ENCODE results near the gene CD6.
"Not testable (repeated sequence)": the region's sequence is repeated elsewhere in the genome, so short reads cannot be mapped to it uniquely, and the experiment has no call there.

The CD6 gene

DNA sequence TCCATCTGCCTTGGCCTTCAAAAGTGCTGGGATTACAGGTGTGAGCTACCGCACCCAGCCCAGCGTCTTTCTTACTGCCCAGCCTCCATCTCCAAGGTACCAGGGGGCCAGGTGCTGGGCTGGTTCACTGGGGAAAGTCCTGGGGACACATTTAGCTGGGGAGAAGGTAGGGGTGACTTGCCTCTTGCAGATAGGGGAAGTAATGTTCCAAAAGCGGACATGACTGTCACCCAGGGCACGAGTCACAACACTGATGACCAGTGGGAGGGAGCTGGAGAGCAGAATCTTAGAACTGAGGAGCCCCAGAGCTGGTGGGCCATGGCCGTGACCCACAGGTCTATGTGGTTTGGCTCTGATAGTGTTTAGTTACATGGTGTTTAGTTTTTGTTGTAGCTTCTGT is 17.1 kb upstream of the CD6 start:
- DNase-seq, result no peak

DNA sequence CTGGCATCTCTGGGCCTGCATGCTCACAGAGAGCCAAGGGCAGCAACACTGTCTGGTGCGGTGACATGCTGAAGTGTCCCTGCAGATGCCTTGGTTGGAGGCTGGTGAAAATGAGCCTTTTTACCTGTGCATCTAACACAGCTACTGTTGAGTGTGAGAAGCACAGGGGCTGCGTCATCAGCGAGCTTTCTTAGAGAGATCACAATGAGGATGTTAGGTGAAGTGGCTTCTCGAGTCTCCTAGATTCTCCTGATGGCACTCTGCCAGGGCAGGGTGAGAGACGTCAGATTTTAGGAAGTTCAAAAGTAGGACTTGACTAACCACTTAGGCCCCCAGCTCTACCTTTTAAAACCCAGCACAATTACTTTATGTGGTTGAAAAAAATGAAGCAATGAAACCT is 15.9 kb upstream of the CD6 start:
- no peak for DNase-seq

DNA sequence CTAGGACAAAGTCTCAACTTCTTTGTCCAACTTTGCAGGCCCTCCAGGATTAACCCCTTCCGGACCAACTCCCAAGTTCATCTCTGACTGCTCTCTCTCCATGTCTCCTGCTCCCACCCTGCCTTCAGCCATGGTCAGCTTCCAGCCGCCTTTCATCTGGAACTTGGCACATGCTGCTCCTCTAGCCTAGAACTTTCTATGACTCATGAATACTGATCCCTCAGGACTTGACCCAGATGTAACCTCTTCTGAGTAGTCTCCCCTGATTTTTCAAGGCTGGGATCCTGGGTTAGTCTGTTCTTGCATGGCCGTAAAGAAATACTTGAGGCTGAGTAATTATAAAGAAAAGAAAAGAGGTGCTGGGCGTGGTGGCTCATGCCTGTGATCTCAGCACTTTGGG is 14.3 kb upstream of the CD6 start:
- DNase-seq, result no peak

DNA sequence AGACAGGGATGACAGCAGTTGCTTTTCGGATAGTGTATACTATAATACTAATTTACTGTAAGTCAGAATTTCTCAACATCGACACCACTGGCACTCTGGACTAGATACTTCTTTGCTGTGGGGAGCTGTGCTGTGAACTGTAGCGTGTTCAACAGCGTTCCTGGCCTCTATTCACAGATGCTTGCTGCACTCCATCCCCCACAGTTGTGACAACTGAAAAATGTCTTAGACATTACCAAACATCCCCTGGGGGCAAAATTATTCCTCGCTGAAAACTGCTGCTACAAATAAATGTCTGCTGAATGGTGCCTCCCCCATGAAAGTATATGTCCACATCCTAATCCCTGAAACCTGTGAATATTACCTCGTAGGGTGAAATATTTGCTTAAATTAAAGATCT is 12.0 kb upstream of the CD6 start:
- DNase-seq, result no peak

DNA sequence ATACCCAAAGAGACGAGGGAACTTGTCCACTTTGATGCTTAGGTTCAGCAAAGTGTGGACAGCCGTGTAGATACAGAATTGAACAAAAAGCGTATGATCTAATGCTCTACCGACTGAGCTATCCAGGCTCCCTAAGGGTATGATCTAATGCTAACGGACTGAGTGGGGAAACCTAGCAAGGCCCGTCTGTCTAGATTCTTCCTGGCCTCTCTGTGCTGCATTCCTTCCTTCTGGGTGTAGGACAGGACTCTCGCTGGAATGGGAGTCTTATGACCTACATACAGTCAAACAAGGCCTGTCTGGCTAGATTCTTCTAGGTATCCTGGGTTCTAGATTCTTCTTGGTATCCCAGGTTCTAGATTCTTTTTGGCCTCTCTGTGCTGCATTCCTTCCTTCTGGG is 11.1 kb upstream of the CD6 start:
- no peak for DNase-seq

DNA sequence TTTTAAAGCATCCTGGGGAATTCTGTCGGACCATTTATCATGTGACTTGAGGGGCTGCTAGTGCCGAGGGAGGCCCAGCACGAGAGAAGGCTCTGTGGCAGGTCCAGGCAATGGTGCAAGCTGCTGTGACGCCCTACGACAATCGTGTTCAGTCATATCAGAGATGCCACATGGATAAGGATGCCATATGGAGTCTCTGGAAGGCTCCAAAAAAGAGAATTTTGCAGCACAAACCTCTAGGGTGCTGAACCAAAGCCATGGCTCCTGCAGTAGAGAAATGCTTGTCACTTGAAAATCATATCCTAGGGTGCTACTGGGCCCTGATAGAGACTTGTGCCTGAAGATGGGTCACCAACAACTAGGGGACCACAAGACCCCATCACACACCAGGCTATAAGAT is 6.7 kb upstream of the CD6 start:
- DNase-seq, result no peak

DNA sequence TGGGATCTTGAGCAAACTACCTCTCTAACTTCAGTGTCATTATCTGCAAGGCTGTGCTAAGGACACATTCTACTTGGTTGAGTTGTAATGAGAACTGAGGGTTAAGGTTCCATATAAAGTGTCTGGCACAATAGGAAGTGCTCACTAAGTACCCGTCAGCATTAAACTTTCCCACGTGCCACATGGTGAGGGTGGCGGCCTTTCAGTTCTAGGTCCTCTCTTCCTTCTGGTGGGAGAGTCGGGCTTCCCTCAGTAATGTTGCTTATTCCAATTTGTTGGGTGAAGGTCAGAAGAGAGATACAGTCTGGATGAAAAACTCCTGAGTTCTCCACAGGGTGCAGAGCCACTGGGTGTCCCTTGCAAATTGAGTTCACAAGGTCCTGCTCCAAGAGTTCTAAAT is 4.6 kb upstream of the CD6 start:
- no peak for DNase-seq

DNA sequence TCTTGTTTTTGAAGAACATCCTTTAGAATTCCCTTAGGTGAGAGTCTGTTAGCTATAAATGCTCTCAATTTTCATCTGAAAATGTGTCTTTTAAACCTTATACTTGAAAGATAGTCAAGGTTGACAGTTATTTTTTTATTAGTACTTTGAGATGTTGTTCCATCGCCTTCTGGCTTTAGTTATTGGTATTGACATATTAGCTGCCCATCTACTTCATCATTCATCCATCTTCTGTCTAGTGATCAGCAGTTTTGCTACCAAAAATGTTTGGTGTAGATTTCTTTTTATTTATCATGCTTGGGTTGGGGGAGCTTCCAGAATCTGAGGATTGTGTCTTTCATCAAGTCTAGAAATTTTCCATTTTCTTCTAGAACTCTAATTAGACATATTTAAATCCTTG is 3.3 kb upstream of the CD6 start:
- no peak for DNase-seq

DNA sequence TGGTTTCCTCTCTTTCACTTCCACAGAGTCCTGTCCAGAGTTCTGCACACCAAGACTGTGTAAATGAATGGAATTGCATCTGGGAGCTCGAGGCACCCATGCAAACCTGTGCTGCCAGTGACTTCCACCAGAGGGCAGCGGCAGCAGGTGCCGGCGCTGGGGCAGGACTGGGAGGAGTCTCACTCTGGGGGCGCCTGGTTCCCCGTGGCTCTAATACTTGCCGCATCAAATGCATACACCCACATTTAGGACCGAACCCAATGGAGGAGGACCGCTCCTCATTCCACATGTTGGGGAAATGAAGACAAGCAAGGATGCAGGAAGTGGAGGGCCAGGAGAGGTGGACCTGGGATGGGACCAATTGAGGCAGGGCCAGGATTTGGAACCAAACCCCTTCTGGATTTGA is 1.1 kb upstream of the CD6 start:
- no peak for DNase-seq

DNA sequence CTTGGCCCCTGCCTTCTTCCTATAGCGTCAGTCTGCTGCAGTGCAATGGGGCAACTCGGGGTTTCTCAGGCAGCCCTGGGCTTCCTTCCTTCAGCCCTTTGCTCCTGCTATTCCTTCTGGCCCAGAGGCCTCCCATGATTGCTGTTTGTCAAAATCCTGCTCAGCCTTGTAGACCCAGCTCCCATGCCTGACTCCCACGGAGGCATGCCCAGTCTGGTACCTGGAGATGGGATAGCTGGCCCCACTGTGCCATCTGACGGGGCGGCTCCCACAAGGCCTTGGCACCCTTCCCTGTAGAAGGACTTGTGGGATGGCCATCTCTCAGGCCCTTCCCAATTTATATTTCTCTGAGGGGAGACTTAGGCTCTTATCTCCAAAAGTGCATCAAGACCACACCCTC is 590 bp upstream of the CD6 start:
- no peak for DNase-seq

DNA sequence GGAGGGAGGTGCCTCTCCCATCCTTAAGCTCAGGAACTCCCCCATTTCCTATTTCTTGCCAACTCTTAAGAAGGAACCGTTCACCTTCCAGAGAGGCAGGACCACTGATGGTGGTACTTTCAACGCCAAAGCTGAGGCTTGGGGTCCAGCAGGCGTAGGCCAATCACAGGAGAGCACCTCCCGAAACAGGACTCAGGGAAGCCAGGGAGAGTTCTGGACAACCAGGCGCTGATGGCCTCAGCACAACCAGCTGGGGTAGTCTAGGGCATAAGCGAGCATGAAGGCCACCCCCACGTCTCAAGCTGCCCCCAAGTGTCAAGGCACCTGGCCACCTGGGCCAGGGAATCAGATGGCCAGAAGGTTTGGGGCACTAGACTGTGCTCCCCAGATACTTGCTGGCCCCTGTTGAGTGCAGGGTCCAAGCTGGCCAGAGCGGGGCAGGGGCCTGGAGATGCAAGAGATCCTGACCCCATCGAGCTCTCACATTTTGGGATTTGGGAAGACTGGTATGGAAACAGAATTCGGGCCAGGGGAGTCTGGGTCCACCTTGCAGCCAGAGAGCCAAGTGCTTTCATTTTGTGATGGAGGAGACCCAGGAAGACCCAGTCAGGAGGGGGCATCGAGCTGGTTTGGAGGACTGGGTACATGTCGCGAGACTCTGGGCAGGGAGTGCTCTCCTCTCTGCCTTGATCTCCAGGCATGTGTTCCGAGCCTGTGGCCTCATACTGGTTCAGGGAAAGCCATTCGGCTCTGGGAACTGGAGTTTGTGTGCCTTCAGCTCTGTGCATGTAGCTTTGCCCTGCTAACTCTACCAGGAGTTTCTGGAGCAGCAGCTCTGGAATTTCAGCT is 926 bp downstream of the CD6 start:
- DNase-seq, result no peak

DNA sequence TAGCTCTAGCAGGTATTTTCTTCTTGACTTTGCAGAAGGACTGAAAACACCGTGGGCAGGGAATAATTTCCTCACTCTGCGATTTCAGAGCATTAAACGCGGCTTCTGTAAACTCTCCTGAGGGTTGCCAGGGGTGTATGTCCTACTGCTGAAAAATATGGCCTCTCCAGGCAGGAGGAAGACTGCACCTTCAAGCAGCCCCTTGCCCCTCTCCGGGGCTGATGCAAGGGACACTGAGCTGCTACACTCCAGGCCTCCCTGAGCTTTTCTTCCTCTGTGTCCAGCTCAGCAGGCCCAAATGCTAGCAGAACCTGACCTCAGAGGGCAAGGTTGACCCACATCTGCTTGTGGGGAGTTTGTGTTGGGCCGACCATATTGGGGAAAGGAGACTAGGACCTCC is 2.2 kb downstream of the CD6 start:
- no peak for DNase-seq

DNA sequence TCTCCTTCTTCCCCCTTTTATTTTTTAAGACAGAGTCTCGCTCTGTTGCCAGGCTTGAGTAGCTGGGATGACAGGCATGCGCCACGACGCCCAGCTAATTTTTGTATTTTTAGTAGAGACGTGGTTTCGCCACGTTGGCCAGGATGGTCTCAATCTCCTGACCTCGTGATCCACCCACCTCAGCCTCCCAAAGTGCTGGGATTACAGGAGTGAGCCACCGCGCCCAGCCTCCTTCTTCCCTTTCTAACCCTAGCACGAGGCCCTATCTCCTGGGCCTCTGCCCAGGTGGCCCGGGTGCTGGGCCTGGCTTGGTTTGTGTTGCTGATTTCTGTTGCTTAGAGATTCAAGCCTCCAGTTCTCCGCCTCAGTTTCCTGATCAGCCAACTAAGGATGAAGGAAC is 2.8 kb downstream of the CD6 start:
- not testable (repeated sequence) for DNase-seq

DNA sequence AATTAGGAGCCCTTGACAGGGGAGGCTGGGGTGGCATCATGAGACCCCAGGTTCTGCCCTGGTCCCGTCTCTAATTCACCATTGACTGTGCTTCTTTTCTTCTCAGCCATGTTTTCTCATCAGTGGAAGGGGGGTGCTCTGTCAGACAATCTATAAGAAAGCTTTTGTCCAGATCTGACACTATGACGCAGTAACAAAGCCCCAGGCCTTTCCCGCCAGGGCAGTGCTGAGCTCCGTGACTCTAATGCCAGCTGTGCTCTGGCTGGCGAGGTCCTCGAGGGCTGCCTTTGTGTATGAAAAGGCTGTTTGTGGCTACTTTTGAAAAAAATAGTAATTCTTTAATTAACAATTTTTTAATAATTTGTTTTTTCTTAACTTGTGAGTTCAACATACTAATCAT is 3.2 kb downstream of the CD6 start:
- no peak for DNase-seq

DNA sequence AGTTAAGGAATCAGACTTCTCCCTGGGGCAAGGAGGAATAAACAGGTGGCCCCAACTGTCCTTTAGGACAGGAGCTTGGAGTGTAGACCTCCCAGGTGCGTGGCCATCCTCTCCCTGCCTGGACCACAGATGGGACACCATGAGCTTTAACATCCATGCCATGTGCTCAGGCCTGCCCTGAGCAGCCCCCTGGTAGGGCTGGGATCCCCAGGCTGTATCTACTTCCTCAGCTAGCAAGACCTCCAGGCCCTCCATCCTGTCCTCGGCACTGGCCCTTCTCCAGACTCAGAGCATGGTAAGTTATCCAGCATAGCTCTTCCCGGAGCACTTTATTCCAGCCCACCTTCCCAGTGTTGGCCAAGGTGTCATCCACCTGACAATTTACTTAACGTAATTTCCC is 5.7 kb downstream of the CD6 start:
- DNase-seq, result no peak

DNA sequence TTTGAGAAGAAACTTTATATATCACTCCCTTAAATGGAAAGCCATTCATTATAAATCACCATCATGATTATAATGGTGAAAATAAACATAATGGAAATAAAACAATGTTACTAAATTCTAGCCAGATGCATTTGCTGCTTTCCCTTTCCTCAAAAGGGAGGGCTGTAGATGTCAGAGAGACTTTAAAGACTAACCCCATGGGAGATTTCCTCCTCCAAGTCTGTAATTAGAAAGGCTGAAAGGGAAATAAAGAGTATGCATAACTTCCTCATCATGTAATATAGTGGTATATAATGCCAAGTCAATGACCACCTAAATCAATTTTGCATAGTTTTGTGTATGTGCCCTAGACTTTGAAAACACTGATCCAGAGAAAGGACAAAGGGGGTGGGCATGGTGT is 6.4 kb downstream of the CD6 start:
- DNase-seq, result no peak

DNA sequence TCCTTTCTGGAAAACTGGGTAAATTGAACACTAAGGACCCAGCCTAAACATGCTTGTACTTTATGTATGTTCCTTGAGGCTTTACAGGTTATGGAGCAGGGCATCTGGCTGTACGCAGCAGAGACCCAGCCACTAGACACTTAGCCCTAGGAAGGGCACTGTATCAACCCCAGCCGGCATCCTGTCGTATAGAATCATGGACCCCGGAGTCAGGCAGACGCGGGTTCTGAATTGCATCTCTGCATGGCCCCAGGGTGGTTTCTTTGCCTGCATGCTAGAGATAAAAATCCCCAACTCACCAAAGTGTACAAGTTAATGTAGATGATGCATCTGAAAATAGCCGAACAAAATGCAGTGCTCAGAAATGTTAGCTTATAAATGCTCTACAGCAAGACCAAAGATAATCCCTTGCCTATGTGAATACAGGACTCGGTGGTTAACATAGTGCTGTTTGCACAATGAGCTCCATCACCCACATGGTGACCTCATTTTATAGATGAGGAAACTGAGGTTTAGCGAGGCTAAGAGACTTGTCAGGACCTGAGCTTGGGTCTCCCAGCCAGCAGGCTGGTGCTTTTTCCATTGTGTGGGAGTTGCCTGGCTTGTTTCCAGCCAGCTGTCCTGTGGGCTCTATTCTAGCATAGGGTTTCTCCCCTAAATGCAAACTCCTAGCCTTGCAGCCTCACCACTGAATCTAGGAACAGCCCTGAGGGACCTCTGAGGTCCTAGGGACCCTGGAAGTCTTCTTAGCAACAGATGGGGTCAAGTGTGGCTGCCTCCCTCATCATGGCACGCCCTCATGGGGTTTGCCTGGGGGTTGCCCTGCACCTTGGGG is 7.3 kb downstream of the CD6 start:
- peak; percentile 18 for DNase-seq

DNA sequence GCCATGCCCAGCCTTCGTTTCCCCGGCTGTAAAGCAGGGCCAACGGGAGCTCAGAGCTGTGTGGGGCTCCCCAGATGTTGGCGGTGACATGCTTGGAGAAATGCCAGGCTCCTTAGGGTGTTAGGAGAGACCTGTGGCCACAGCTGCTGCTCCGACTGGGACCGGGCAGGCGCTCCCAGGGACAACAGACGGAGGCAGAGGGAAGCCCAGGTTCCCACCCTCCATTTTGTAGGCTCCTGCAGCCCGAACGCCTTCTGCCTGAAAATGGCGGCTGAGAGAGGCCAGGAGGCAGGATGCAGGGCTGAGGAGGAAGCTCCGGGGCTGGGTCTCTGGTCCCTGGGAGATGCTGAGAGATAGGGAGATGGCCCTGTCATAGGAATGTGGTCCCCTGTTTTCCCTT is 10.0 kb downstream of the CD6 start:
- no peak for DNase-seq

DNA sequence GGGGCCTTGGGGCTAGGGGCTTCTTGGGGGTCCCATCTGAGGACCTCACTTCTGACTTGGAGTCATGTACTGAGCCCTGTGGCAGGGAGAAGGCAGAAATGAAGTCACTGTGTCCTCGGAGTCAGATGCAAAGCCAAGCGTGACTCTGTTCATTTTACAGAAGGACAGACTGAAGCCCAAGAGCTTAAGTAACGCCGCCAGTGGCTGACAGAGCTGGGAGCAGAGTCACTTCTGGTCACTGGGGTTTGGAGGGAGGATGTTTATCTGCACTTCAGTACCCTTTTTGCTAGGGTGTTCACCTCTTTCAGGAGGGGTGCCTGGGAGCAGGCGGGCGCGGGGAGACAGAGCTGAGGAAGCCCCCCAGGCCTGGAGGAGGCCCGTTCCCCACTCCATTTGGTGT is 10.7 kb downstream of the CD6 start:
- no peak for DNase-seq

DNA sequence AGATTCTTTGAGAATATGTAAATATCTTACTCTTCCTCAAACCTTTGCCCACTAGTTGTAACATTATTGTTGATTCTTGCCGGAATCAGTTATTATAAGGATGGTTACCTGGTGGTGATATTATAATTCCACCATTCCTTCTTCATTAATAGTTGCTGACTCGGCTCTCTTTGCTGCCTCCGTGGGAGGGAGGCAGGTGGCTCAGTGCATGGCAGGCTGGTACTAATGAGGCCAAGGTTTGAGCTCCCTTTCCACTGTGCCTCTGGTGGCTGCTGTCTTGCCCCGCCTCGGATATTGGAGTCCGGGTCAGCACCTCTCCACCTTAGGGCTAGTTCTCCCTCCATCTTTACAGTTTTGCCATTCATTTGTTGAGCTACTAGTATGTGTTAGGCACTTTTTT is 12.7 kb downstream of the CD6 start:
- no peak for DNase-seq

DNA sequence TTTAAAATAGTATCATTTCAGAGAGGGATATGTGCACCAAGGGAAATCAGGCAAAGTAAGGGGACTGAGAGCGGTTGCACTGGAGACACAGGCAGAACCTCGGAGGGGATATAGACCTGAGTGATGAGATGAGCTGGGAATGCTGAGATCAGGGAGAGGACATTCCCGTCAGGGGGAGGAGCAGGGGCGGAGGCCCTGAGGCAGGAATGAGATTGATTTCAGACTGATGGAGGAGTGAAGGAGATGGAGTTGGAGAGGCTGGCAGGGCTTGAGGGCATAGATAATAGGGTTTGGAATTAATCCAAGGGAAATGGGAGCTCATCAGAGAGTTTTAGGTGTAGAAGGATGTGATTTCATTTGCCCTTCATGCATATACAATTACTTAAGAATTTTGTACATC is 13.2 kb downstream of the CD6 start:
- no peak for DNase-seq

DNA sequence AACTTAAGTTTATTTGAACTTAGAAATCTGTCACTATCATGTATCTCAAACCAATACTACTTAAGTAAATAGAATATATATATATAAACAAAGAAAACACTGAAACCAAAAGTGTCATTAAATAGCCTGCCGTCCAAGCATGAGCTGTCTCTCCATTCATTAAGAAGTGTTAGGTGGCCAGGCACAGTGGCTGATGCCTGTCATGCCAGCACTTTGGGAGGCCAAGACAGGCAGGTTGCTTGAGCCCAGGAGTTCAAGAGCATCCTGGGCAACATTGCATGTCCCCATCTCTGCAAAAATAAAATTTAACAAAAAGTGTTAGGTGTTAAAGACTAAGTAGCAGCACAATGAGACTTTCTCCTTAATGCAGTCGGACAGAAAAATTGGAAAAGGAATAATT is 14.0 kb downstream of the CD6 start:
- DNase-seq, result no peak

DNA sequence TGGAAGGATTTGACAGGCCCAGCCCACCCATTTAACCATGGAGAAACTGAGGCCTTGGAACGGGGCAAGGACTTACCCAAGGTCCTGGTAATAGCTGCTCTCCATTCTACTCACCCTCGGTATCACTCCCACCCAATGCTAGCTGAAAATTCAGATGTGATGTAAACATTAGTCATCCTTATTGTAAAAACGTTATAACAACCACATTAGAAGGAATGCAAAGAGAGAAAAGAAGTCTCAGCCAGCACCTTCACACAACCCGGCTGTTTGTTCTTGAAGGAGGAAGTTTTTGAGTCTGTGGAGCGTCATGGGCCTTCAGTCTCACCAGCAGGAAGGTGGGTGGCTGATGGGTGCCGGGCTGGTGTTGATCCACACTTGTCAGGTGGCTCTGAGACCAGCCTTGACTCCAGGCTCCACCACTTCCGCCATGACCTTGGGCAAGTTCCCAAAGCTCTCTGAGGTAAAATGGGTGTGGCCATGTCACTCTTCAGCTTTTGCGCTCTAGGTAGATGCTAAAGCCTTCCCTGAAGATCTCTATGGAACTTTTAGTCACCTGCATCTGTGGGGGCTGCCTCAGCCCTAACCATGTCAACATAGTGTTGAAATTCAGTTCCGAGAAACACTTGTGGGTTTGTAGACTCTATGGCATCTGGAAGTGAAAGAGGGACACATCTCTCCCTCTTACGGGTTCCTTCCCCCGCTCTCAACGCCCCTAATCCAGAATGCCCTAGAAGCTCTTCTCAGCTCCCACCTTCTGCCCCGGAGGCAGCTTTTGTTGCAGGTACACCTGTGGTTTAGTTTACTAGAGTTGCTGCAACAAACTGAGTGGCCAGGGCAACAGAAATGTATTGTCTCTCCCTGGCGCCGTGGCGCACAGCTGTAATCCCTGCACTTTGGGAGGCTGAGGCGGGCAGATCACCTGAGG is 14.8 kb downstream of the CD6 start:
- DNase-seq, result no peak
